Measurements from ENCODE around the gene TEKT1.
"Not testable (repeated sequence)": the region's sequence is repeated elsewhere in the genome, so short reads cannot be mapped to it uniquely, and the experiment has no call there.

The TEKT1 gene

GRCh38 chr17:6831661-6832263 lies at the start of gene TEKT1:
TSS of gene TEKT1 (minus strand) at chr17:6831729. CDS start at chr17:6830376, 1,353 bp downstream.
- TF ChIP-seq CTCF (IDR thresholded peaks at IDR 0.05; ENCODE audit: low read depth, low read length, missing control alignments): no peak
- peak; percentile 26 for DNase-seq (ENCODE audit: extremely low read depth, low read depth)
- H3K4me3 ChIP-seq (replicated peaks; ENCODE audit: low read depth, low read length): no peak within 1 kb of the TSS

- DNase-seq (ENCODE audit: extremely low read depth, low read depth); H3K4me3 ChIP-seq (replicated peaks; ENCODE audit: low read depth, low read length): not testable (repeated sequence)
These were observed 47.9 kb upstream of the TEKT1 start for GRCh38 chr17:6879221-6879975.

DNA sequence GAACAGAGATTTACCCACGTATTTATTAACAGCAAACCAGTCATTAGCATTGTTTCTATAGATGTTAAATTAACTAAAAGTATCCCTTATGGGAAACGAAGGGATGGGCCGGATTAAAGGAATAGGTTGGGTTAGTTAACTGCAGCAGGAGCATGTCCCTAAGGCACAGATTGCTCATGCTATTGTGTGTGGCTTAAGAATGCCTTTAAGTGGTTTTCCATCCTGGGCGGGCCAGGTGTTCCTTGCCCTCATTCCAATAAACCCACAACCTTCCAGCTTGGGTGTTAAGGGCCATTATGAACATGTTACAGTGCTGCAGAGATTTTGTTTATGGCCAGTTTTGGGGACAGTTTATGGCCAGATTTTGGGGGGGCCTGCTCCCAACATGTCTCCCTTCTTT lies 43.7 kb upstream of the TEKT1 start:
- DNase-seq (ENCODE audit: extremely low read depth, low read depth); H3K4me3 ChIP-seq (replicated peaks; ENCODE audit: low read depth, low read length): not testable (repeated sequence)

- no peak for TF ChIP-seq CTCF (IDR thresholded peaks at IDR 0.05; ENCODE audit: low read depth, low read length, missing control alignments)
- H3K4me3 ChIP-seq (replicated peaks; ENCODE audit: low read depth, low read length): no peak overlapping the region
- no peak for DNase-seq (ENCODE audit: extremely low read depth, low read depth)
These were observed 41.4 kb upstream of the TEKT1 start for GRCh38 chr17:6872936-6873335.

DNA sequence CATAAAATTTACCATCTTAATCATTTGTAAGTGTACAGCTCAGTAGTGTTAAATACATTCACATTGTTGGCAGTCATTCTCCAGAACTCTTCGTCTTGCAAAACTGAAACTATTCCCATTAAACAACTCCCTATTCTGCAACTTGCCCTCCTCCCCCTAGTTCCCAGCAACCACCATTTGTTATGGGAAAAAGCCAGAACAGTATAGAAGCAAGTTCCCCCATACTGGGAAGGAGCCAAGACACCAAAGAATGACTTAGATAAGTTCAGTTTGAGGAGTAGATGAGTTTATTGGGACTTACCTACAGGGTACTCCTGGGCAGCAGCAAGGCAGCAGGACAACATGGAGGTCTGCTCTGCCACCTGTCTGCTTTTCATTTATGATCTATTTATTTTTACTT lies 39.3 kb upstream of the TEKT1 start:
- no peak for DNase-seq (ENCODE audit: extremely low read depth, low read depth)
- TF ChIP-seq CTCF (IDR thresholded peaks at IDR 0.05; ENCODE audit: low read depth, low read length, missing control alignments): no peak
- no peak overlapping the region for H3K4me3 ChIP-seq (replicated peaks; ENCODE audit: low read depth, low read length)

DNA sequence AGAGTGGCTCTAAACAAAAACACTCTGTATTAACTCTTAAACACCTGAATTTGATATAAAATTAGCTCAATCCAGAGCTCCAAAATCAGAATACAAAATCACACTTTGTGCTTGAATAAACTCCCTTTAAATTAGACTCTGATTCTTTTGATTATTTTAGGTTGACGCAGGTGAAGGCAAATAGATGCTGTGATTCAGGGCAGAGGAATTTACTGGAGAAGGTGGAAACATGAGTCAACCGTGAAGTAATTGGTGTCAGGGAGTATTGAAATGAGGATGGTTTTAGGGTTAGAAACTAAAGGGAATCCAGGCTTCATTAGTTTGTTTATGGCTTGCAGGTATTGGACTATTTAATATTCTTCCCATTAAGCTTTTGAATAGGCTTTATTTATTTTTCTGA lies 37.1 kb upstream of the TEKT1 start:
- no peak for DNase-seq (ENCODE audit: extremely low read depth, low read depth)
- H3K4me3 ChIP-seq (replicated peaks; ENCODE audit: low read depth, low read length): no peak overlapping the region
- no peak for TF ChIP-seq CTCF (IDR thresholded peaks at IDR 0.05; ENCODE audit: low read depth, low read length, missing control alignments)

GRCh38 chr17:6867849-6868248 lies 36.3 kb upstream of the TEKT1 start:
- H3K4me3 ChIP-seq (replicated peaks; ENCODE audit: low read depth, low read length): no peak overlapping the region
- no peak for DNase-seq (ENCODE audit: extremely low read depth, low read depth)
- no peak for TF ChIP-seq CTCF (IDR thresholded peaks at IDR 0.05; ENCODE audit: low read depth, low read length, missing control alignments)

DNA sequence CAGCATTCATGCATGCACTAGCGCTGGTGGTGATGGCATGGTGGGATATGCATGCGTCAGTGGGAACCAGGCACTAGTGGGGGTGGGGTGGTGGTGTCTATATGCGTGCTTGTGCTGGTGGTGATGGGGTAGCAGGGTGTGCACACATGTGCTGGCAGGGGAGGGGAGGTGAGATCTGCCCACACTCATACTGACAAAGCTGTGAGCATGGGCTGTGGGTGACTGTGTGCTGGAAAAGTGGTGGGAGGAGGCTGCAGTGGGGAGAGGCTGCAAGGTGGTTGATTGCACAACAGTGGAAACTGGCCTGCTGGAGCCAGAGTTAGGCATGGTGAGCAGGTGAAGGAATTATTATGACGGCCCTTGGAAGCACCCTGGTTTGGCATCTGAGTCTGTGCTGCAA lies 31.3 kb upstream of the TEKT1 start:
- DNase-seq (ENCODE audit: extremely low read depth, low read depth): no peak

More for the DNA sequence above, 31.3 kb upstream of the TEKT1 start:
- no peak overlapping the region for H3K4me3 ChIP-seq (replicated peaks; ENCODE audit: low read depth, low read length)
- TF ChIP-seq CTCF (IDR thresholded peaks at IDR 0.05; ENCODE audit: low read depth, low read length, missing control alignments): no peak

Measured in HFF-Myc (cell line).